PFSK-1 (cell line): ENCODE data around the gene GPR148.

Experiments used
- POLR2AphosphoS5 ChIP-seq: IDR thresholded peaks from 2 replicates; pipeline ENCODE4 v1.6.1; 2012; ENCODE audit warnings: low read depth, mild to moderate bottlenecking, control low read depth, low read length, moderate library complexity
- TF ChIP-seq, protein P1 (sequence below), 2 experiments: IDR thresholded peaks; 2 replicates each; pipeline versions ENCODE4 v1.6.1 to v1.8.0; 2011 to 2012; ENCODE audit warnings: low read depth in 2 of 2, low read length in 2 of 2, control low read depth in 1 of 2, inconsistent platforms in 1 of 2, mild to moderate bottlenecking in 1 of 2, moderate library complexity in 1 of 2; ENCODE audit not compliant: insufficient read depth in 1 of 2

DNA sequence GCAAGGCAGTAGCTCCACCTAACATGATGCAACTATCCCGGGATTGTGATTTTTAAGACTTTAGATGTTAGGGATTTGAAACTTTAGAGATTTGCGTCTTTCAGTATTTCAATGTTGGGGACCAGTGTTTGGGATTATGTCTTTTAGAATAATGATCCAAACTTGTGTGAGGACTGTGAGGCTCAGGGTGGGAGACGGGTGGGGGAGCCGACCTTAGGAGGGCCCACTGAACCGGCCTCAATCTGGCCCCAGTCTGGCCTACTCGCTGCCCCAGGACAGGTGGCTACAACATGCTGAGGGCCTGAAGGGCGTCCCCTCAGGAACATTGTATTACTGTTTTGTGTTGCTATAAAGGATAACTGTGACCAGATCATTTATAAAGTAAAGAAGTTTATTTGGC, 37.2 kb downstream of the GPR148 start:
- TF ChIP-seq POLR2AphosphoS5, result no peak
- TF ChIP-seq, protein P1, sequence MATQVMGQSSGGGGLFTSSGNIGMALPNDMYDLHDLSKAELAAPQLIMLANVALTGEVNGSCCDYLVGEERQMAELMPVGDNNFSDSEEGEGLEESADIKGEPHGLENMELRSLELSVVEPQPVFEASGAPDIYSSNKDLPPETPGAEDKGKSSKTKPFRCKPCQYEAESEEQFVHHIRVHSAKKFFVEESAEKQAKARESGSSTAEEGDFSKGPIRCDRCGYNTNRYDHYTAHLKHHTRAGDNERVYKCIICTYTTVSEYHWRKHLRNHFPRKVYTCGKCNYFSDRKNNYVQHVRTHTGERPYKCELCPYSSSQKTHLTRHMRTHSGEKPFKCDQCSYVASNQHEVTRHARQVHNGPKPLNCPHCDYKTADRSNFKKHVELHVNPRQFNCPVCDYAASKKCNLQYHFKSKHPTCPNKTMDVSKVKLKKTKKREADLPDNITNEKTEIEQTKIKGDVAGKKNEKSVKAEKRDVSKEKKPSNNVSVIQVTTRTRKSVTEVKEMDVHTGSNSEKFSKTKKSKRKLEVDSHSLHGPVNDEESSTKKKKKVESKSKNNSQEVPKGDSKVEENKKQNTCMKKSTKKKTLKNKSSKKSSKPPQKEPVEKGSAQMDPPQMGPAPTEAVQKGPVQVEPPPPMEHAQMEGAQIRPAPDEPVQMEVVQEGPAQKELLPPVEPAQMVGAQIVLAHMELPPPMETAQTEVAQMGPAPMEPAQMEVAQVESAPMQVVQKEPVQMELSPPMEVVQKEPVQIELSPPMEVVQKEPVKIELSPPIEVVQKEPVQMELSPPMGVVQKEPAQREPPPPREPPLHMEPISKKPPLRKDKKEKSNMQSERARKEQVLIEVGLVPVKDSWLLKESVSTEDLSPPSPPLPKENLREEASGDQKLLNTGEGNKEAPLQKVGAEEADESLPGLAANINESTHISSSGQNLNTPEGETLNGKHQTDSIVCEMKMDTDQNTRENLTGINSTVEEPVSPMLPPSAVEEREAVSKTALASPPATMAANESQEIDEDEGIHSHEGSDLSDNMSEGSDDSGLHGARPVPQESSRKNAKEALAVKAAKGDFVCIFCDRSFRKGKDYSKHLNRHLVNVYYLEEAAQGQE (IDR thresholded peaks at IDR 0.05; ENCODE audit: insufficient read depth in 1 of 2, low read depth in 2 of 2, low read length in 2 of 2), result no peak
